ENCODE data around the gene NPFF. TPM values are rescaled to one million over a fixed set of nuclear protein-coding genes. Genes with fewer than 3 reads are reported as not detected.

The NPFF gene
- polyA plus RNA-seq, 3 donors, result 0.29 TPM; not detected in 2

- H3K4me1 Mint-ChIP-seq, result peaks cover 26% of the 10 kb centered on the region
- no peak overlapping the region for H3K4me3 Mint-ChIP-seq
- H3K4me1 ChIP-seq (ENCODE audit: control insufficient read depth in 1 of 2, insufficient read depth in 2 of 2, low read length in 2 of 2), result peaks cover 23 to 28% of the 10 kb centered on the region in 2 donors
- TF ChIP-seq CTCF (IDR thresholded peaks at IDR 0.05), result no peak
- H3K27me3 ChIP-seq (ENCODE audit: control insufficient read depth in 2 of 2, insufficient read depth in 2 of 2, low read length in 2 of 2), result no peaks in the 10 kb centered on the region
- H3K27me3 Mint-ChIP-seq (ENCODE audit: low read depth in 3 of 3), result peaks cover 0 to 2% (median 0%) of the 10 kb centered on the region in 3 donors
- no peaks in the 10 kb centered on the region for H3K79me2 ChIP-seq (ENCODE audit: insufficient read depth, low read length)
- DNase-seq, result no peak
- no peaks in the 10 kb centered on the region for H3K9me3 ChIP-seq (replicated peaks in 1 of 2; ENCODE audit: control insufficient read depth in 1 of 2, insufficient read depth in 1 of 2, low read length in 2 of 2)
- peaks cover 3% of the 10 kb centered on the region for H4K20me1 ChIP-seq (ENCODE audit: insufficient read depth, low read length)
- WGBS (ENCODE audit: insufficient coverage), result no CpG with 5 or more reads among the region's 3 CpGs
- H2AFZ ChIP-seq (ENCODE audit: insufficient read depth, low read depth, low read length, poor library complexity, severe bottlenecking), result no peak overlapping the region
- peaks cover 67 to 82% of the 10 kb centered on the region in 2 donors for H3K36me3 Mint-ChIP-seq
- H3K36me3 ChIP-seq (replicated peaks in 1 of 2; ENCODE audit: control insufficient read depth in 1 of 2, insufficient read depth in 2 of 2, low read length in 2 of 2), result peaks cover 60 to 88% of the 10 kb centered on the region in 2 donors
- H3K27ac ChIP-seq (ENCODE audit: low read depth in 1 of 2, low read length in 2 of 2), result no peak overlapping the region
- peaks cover 0 to 2% (median 0%) of the 10 kb centered on the region in 7 donors for H3K9me3 Mint-ChIP-seq
- no peak overlapping the region for H3K4me3 ChIP-seq (replicated peaks in 1 of 3; ENCODE audit: low read depth in 2 of 3, low read length in 3 of 3)
- H3K9ac ChIP-seq (ENCODE audit: insufficient read depth, low read length, poor library complexity, severe bottlenecking), result no peak overlapping the region
- intact Hi-C loops (cut with micrococcal nuclease), result no loop called here
- peak overlapping the region in 2 of 7 donors; percentile 32 to 65 for H3K27ac Mint-ChIP-seq
- H3K4me2 ChIP-seq (replicated peaks; ENCODE audit: extremely low read depth, low read length, poor library complexity, severe bottlenecking), result no peak overlapping the region
These were observed 29.7 kb upstream of the NPFF start for GRCh38 chr12:53536962-53537361.

GRCh38 chr12:53533471-53533870 lies 26.2 kb upstream of the NPFF start:
- intact Hi-C loops (cut with micrococcal nuclease), result no loop called here
- no peak overlapping the region for H3K4me2 ChIP-seq (replicated peaks; ENCODE audit: extremely low read depth, low read length, poor library complexity, severe bottlenecking)
- Mint-ChIP-seq H3K36me3 (peaks cover 67 to 86% of the 10 kb centered on the region in 2 donors), H3K27me3 (ENCODE audit: low read depth in 3 of 3) (peaks cover 0 to 2% (median 0%) of the 10 kb centered on the region in 3 donors), H3K9me3 (peaks cover 0 to 2% (median 0%) of the 10 kb centered on the region in 7 donors), H3K4me3 (no peak overlapping the region), H3K27ac (peak overlapping the region; percentile 40 to 88 (median 82)), H3K4me1 (peaks cover 26% of the 10 kb centered on the region)
- peak in 2 of 3 donors; percentile 15 to 42 for DNase-seq
- H3K27ac ChIP-seq (ENCODE audit: low read depth in 1 of 2, low read length in 2 of 2), result peak overlapping the region in 1 of 2 donors; percentile 60
- H3K79me2 ChIP-seq (ENCODE audit: insufficient read depth, low read length), result no peaks in the 10 kb centered on the region
- peaks cover 23 to 28% of the 10 kb centered on the region in 2 donors for H3K4me1 ChIP-seq (ENCODE audit: control insufficient read depth in 1 of 2, insufficient read depth in 2 of 2, low read length in 2 of 2)
- H3K9me3 ChIP-seq (replicated peaks in 1 of 2; ENCODE audit: control insufficient read depth in 1 of 2, insufficient read depth in 1 of 2, low read length in 2 of 2), result no peaks in the 10 kb centered on the region
- H3K36me3 ChIP-seq (replicated peaks in 1 of 2; ENCODE audit: control insufficient read depth in 1 of 2, insufficient read depth in 2 of 2, low read length in 2 of 2), result peaks cover 72 to 87% of the 10 kb centered on the region in 2 donors
- peak overlapping the region; percentile 25 for H2AFZ ChIP-seq (ENCODE audit: insufficient read depth, low read depth, low read length, poor library complexity, severe bottlenecking)
- no CpG with 5 or more reads among the region's 2 CpGs for WGBS (ENCODE audit: insufficient coverage)
- no peak overlapping the region for H3K4me3 ChIP-seq (replicated peaks in 1 of 3; ENCODE audit: low read depth in 2 of 3, low read length in 3 of 3)
- TF ChIP-seq CTCF (IDR thresholded peaks at IDR 0.05), result no peak
- no peaks in the 10 kb centered on the region for H4K20me1 ChIP-seq (ENCODE audit: insufficient read depth, low read length)
- H3K9ac ChIP-seq (ENCODE audit: insufficient read depth, low read length, poor library complexity, severe bottlenecking), result no peak overlapping the region
- H3K27me3 ChIP-seq (ENCODE audit: control insufficient read depth in 2 of 2, insufficient read depth in 2 of 2, low read length in 2 of 2), result no peaks in the 10 kb centered on the region

All from CD14-positive monocyte (primary cell).